ENCODE results near the gene SMYD2. TPM values are rescaled to one million over a fixed set of nuclear protein-coding genes. Genes with fewer than 3 reads are reported as not detected.

The SMYD2 gene
- total and polyA plus RNA-seq, 2 experiments from 2014 or later = 3.6 to 5.9 TPM

DNA sequence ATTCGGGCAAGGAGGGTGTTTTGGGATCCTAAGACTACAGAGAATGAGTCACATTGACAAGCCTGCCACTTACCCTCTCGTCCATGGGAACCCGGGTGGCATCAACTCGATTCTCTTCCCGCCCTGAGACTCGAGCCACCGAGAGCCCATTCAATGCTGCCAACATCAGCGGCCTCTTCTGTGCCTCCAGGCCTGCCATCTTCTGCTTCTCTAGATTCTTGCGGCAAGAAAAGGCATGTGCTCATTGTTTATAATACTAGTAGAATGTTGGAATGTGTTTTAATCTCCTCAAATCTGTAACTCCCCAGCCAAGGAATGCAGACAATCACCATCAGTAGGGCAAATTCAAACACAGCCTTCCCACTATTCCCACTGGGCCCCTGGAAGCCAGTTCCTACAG lies 96.9 kb downstream of the SMYD2 start (continued):
- TF ChIP-seq, protein P1, sequence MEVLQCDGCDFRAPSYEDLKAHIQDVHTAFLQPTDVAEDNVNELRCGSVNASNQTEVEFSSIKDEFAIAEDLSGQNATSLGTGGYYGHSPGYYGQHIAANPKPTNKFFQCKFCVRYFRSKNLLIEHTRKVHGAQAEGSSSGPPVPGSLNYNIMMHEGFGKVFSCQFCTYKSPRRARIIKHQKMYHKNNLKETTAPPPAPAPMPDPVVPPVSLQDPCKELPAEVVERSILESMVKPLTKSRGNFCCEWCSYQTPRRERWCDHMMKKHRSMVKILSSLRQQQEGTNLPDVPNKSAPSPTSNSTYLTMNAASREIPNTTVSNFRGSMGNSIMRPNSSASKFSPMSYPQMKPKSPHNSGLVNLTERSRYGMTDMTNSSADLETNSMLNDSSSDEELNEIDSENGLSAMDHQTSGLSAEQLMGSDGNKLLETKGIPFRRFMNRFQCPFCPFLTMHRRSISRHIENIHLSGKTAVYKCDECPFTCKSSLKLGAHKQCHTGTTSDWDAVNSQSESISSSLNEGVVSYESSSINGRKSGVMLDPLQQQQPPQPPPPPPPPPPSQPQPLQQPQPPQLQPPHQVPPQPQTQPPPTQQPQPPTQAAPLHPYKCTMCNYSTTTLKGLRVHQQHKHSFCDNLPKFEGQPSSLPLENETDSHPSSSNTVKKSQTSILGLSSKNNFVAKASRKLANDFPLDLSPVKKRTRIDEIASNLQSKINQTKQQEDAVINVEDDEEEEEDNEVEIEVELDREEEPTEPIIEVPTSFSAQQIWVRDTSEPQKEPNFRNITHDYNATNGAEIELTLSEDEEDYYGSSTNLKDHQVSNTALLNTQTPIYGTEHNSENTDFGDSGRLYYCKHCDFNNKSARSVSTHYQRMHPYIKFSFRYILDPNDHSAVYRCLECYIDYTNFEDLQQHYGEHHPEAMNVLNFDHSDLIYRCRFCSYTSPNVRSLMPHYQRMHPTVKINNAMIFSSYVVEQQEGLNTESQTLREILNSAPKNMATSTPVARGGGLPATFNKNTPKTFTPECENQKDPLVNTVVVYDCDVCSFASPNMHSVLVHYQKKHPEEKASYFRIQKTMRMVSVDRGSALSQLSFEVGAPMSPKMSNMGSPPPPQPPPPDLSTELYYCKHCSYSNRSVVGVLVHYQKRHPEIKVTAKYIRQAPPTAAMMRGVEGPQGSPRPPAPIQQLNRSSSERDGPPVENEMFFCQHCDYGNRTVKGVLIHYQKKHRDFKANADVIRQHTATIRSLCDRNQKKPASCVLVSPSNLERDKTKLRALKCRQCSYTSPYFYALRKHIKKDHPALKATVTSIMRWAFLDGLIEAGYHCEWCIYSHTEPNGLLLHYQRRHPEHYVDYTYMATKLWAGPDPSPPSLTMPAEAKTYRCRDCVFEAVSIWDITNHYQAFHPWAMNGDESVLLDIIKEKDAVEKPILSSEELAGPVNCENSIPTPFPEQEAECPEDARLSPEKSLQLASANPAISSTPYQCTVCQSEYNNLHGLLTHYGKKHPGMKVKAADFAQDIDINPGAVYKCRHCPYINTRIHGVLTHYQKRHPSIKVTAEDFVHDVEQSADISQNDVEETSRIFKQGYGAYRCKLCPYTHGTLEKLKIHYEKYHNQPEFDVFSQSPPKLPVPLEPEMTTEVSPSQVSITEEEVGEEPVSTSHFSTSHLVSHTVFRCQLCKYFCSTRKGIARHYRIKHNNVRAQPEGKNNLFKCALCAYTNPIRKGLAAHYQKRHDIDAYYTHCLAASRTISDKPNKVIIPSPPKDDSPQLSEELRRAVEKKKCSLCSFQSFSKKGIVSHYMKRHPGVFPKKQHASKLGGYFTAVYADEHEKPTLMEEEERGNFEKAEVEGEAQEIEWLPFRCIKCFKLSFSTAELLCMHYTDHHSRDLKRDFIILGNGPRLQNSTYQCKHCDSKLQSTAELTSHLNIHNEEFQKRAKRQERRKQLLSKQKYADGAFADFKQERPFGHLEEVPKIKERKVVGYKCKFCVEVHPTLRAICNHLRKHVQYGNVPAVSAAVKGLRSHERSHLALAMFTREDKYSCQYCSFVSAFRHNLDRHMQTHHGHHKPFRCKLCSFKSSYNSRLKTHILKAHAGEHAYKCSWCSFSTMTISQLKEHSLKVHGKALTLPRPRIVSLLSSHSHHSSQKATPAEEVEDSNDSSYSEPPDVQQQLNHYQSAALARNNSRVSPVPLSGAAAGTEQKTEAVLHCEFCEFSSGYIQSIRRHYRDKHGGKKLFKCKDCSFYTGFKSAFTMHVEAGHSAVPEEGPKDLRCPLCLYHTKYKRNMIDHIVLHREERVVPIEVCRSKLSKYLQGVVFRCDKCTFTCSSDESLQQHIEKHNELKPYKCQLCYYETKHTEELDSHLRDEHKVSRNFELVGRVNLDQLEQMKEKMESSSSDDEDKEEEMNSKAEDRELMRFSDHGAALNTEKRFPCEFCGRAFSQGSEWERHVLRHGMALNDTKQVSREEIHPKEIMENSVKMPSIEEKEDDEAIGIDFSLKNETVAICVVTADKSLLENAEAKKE (CRISPR knock-in tag; IDR thresholded peaks at IDR 0.05) = no peak
- TF ChIP-seq EZH2 (IDR thresholded peaks at IDR 0.05; ENCODE audit: low read depth, unreplicated experiment) = no peak
- no peak for TF ChIP-seq JUNB (IDR thresholded peaks at IDR 0.05; ENCODE audit: unreplicated experiment)
- no peak for TF ChIP-seq CREB1 (CRISPR knock-in tag; IDR thresholded peaks at IDR 0.05; ENCODE audit: low read depth)

DNA sequence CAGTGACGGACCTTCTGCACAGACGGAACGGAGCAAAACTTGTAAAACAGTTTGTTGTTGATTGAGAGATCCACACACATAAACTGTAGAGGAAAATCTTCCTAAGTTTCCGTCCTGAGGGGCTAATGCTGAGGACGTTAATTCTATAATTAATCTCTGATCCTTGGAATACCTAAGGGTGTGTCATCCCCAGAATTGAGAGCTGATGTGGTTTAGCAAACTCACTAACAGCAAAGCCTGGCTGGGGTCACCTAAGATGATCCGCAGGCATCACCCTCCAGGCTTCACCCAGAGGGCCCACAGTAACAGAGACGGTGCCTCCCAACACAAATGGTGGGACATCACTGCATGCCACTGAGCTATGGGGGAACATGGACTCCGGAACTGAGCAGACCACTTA lies 97.5 kb downstream of the SMYD2 start:
- no peak for TF ChIP-seq EZH2 (IDR thresholded peaks at IDR 0.05; ENCODE audit: low read depth, unreplicated experiment)
- no peak for TF ChIP-seq CREB1 (CRISPR knock-in tag; IDR thresholded peaks at IDR 0.05; ENCODE audit: low read depth)
- TF ChIP-seq JUNB (IDR thresholded peaks at IDR 0.05; ENCODE audit: unreplicated experiment) = no peak
- no peak overlapping the region for H3K27ac ChIP-seq (ENCODE audit: low read depth)
- Mint-ChIP-seq H3K9me3 (no peaks in the 10 kb centered on the region), H3K27ac (0 out of 2 replicates have a peak overlapping the region, but pooled peaks have one; percentile 15), H3K4me1 (peaks cover 23% of the 10 kb centered on the region), H3K4me3 (no peak overlapping the region), H3K36me3 (ENCODE audit: low read depth) (peaks cover 28% of the 10 kb centered on the region), H3K27me3 (ENCODE audit: insufficient read depth, low read depth, poor library complexity) (peaks cover 5% of the 10 kb centered on the region)
- peaks cover 25% of the 10 kb centered on the region for H3K4me1 ChIP-seq (ENCODE audit: insufficient read depth)
- no peak overlapping the region for H3K4me3 ChIP-seq
- no peaks in the 10 kb centered on the region for H3K79me2 ChIP-seq (replicated peaks; ENCODE audit: insufficient read depth)
- no peak overlapping the region for H2AFZ ChIP-seq
- no peaks in the 10 kb centered on the region for H3F3A ChIP-seq (replicated peaks; ENCODE audit: low read depth)
- H3K9me2 ChIP-seq (ENCODE audit: insufficient read depth) = no peaks in the 10 kb centered on the region
- no peak overlapping the region for H3K4me2 ChIP-seq
- H4K20me1 ChIP-seq (replicated peaks; ENCODE audit: insufficient read depth) = no peaks in the 10 kb centered on the region
- no peak for DNase-seq (ENCODE audit: low spot score)
- H3K36me3 ChIP-seq (ENCODE audit: insufficient read depth) = peaks cover 12% of the 10 kb centered on the region; the same call in 1 of the 2 replicates
- H3K27me3 ChIP-seq (ENCODE audit: insufficient read depth) = no peaks in the 10 kb centered on the region
- ATAC-seq = no peak

Data from GM23338 (cell line).